ENCODE results near the gene KCNJ1. TPM values are rescaled to one million over a fixed set of nuclear protein-coding genes. Genes with fewer than 3 reads are reported as not detected.

The KCNJ1 gene
- total and polyA plus RNA-seq, 12 donors, result 0.01 to 0.29 (median 0.13) TPM; not detected in 7

DNA sequence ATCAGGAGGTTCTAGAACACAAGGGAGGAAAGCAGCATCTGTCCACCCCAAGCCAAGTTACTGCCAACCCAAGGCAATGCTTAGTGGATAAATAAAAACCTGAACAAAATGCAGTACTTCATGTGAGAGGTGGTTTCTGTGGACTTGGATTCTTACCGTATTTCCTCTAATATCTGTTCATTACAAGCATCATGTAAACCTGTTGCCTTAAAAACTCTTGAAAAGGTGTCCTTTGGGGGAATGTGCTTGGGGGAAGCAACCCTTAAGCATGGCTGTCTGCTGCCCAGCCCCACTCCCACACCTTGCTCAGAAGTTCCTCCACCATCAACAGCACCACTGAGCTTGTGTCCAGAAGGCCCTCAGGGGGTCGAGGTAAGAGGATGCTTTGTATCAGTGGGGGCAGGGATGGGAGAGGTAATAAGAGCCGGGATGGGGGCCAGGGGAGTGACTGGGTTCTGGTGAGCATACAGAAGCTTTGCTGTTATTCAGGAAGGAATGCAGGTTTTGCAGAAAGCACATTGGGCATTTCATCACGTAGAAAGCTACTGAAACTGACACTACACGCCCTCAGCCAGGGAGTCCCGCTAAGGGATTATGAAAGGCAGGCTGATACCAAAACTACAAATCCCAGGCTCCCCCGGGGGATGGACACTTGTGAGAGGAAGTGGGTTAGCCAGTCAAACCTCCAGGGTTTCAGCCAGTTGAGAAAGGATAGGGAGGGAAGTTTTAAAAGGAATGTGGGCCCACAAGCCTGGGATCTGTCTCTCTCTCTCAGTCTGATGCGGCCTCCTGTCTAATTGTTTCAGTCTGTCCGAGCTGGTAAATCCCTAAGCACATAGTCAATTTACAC, 52.0 kb downstream of the KCNJ1 start:
- 36% methylated on average over 9 of the region's 9 CpGs for WGBS, 2 donors
- Histone ChIP-seq H3K9me3 (no peaks in the 10 kb centered on the region), H3K4me1 (peaks cover 0 to 7% (median 0%) of the 10 kb centered on the region in 9 donors), H3K36me3 (peaks cover 0 to 64% (median 6%) of the 10 kb centered on the region in 9 donors), H3K27me3 (no peaks in the 10 kb centered on the region), H3K27ac (peak overlapping the region in 1 of 10 donors; percentile 19), H3K4me3 (no peak overlapping the region)
- TF ChIP-seq, protein P1, sequence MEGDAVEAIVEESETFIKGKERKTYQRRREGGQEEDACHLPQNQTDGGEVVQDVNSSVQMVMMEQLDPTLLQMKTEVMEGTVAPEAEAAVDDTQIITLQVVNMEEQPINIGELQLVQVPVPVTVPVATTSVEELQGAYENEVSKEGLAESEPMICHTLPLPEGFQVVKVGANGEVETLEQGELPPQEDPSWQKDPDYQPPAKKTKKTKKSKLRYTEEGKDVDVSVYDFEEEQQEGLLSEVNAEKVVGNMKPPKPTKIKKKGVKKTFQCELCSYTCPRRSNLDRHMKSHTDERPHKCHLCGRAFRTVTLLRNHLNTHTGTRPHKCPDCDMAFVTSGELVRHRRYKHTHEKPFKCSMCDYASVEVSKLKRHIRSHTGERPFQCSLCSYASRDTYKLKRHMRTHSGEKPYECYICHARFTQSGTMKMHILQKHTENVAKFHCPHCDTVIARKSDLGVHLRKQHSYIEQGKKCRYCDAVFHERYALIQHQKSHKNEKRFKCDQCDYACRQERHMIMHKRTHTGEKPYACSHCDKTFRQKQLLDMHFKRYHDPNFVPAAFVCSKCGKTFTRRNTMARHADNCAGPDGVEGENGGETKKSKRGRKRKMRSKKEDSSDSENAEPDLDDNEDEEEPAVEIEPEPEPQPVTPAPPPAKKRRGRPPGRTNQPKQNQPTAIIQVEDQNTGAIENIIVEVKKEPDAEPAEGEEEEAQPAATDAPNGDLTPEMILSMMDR (IDR thresholded peaks at IDR 0.05), result no peak
- intact Hi-C loops (cut with DNase I), result loop anchor here in 1 of 10 donors (5.0 kb wide), 1 partner anchor 33 kb away; no protein-coding TSS in a partner anchor
- DNase-seq (peak; percentile 49 to 80), ATAC-seq (peak; percentile 64 to 96 (median 85))

DNA sequence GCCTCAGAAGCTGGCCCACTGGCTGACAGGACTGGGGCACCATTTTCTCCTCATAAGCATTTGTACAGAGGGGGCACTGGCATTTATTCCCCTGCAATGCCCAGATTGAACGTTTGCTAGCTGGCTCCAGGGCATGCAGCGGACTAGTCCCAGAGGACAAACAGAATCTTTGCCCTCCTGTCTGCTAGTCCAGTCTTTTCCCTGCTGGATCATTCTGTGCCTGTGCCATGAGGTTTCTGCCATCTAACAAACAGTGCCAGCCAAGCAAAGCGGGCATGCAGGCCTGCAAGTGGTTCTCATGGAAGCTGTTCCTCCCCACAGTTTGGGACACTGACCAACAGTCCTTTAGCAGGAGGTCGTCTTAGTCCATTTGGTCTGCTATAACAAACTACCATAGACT, 53.4 kb downstream of the KCNJ1 start:
- intact Hi-C loops (cut with DNase I), result no loop called here
- ATAC-seq, result no peak
- no peak for DNase-seq
- peaks cover 0 to 7% (median 0%) of the 10 kb centered on the region in 9 donors for H3K4me1 ChIP-seq
- peaks cover 0 to 77% (median 8%) of the 10 kb centered on the region in 9 donors for H3K36me3 ChIP-seq
- no peak overlapping the region for H3K27ac ChIP-seq
- H3K4me3 ChIP-seq, result no peak overlapping the region
- TF ChIP-seq, protein P1 (IDR thresholded peaks at IDR 0.05), result no peak
- H3K27me3 ChIP-seq, result no peaks in the 10 kb centered on the region
- H3K9me3 ChIP-seq, result no peaks in the 10 kb centered on the region
- WGBS, 2 donors, result 92 to 94% methylated on average over 4 of the region's 4 CpGs

DNA sequence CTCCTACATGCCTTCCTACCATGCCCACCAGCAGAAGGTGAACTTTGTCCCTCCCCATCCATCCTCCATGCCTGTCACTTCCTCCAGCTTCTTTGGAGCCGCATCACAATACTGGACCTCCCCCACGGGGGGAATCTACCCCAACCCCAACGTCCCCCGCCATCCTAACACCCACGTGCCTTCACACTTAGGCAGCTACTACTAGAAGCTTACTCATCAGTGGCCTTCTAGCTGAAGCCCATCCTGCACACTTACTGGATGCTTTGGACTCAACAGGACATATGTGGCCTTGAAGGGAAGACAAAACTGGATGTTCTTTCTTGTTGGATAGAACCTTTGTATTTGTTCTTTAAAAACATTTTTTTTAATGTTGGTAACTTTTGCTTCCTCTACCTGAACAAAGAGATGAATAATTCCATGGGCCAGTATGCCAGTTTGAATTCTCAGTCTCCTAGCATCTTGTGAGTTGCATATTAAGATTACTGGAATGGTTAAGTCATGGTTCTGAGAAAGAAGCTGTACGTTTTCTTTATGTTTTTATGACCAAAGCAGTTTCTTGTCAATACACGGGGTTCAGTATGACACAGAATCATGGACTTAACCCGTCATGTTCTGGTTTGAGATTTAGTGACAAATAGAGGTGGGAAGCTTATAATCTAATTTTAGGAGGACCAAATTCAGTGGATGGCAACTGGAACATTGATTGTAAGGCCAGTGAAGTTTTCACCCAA, 56.1 kb downstream of the KCNJ1 start:
- no peak for DNase-seq
- intact Hi-C loops (cut with DNase I), result no loop called here
- Histone ChIP-seq H3K36me3 (peaks cover 0 to 92% (median 14%) of the 10 kb centered on the region in 9 donors), H3K4me3 (no peak overlapping the region), H3K4me1 (peaks cover 0 to 7% (median 0%) of the 10 kb centered on the region in 9 donors), H3K27me3 (no peaks in the 10 kb centered on the region), H3K27ac (no peak overlapping the region), H3K9me3 (no peaks in the 10 kb centered on the region)
- TF ChIP-seq, protein P1 (IDR thresholded peaks at IDR 0.05), result no peak
- no peak for ATAC-seq
- 82 to 83% methylated on average over 8 of the region's 8 CpGs for WGBS, 2 donors

DNA sequence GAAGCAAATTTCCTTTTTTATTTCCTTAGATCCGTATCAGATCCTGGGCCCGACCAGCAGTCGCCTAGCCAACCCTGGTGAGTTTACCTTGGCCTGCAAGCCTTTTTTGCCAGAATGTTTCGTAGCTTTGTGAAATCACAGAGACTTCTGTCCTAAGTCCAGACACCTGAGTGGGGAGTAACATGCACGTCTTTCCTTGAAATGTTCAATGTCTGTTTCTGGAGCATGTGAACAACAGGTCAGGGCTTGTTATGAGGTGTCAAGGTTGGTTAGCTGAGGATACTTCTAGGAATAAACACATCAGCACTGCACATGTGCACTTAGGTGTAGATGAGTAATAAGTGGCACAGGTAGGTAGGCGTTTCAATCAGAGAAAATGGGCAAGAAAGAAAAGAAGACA, 58.0 kb downstream of the KCNJ1 start:
- Histone ChIP-seq H3K27me3 (no peaks in the 10 kb centered on the region), H3K36me3 (peaks cover 0 to 100% (median 14%) of the 10 kb centered on the region in 9 donors), H3K27ac (no peak overlapping the region), H3K9me3 (no peaks in the 10 kb centered on the region), H3K4me3 (no peak overlapping the region), H3K4me1 (peaks cover 0 to 7% (median 0%) of the 10 kb centered on the region in 9 donors)
- DNase-seq (no peak), ATAC-seq (no peak)
- WGBS, 2 donors, result 87 to 89% methylated on average over 6 of the region's 6 CpGs
- TF ChIP-seq, protein P1 (IDR thresholded peaks at IDR 0.05), result no peak
- intact Hi-C loops (cut with DNase I), result no loop called here

All from heart right ventricle (tissue), 16 donors.